Measurements from ENCODE around the gene KRT1.

Gene KRT1

GRCh38 chr12:52680363-52680762 lies at the start of gene KRT1:
KRT1 (minus strand) TSS chr12:52680407; CDS start chr12:52680348, 59 bp downstream.
- Histone ChIP-seq H3K36me3 (ENCODE audit: control insufficient read depth in 1 of 2, insufficient read depth in 2 of 2, low read length in 2 of 2) (no peaks in the 10 kb centered on the region), H3K4me1 (ENCODE audit: control insufficient read depth in 1 of 2, insufficient read depth in 2 of 2, low read length in 2 of 2) (peaks cover under 1% of the 10 kb centered on the region in 2 donors), H3K27me3 (ENCODE audit: control insufficient read depth in 1 of 2, insufficient read depth in 2 of 2, low read length in 2 of 2) (peaks cover 0 to 4% of the 10 kb centered on the region in 2 donors), H3K27ac (ENCODE audit: low read depth, low read length) (no peak within 1 kb of the TSS), H3K9ac (ENCODE audit: low read depth in 1 of 2, low read length in 2 of 2) (no peak within 1 kb of the TSS), H3K9me3 (ENCODE audit: control insufficient read depth in 1 of 2, low read length in 2 of 2) (no peaks in the 10 kb centered on the region), H3K4me3 (ENCODE audit: low read depth in 1 of 2, low read length in 2 of 2) (no peak within 1 kb of the TSS)

GRCh38 chr12:52729147-52729546 lies 48.9 kb upstream of the KRT1 start:
- Histone ChIP-seq H3K9ac (ENCODE audit: low read depth in 1 of 2, low read length in 2 of 2) (no peak overlapping the region), H3K9me3 (ENCODE audit: control insufficient read depth in 1 of 2, low read length in 2 of 2) (no peaks in the 10 kb centered on the region), H3K4me3 (ENCODE audit: low read depth in 1 of 2, low read length in 2 of 2) (no peak overlapping the region), H3K4me1 (ENCODE audit: control insufficient read depth in 1 of 2, insufficient read depth in 2 of 2, low read length in 2 of 2) (no peaks in the 10 kb centered on the region), H3K36me3 (ENCODE audit: control insufficient read depth in 1 of 2, insufficient read depth in 2 of 2, low read length in 2 of 2) (no peaks in the 10 kb centered on the region), H3K27ac (ENCODE audit: low read depth, low read length) (no peak overlapping the region), H3K27me3 (ENCODE audit: control insufficient read depth in 1 of 2, insufficient read depth in 2 of 2, low read length in 2 of 2) (peaks cover 0 to 3% of the 10 kb centered on the region in 2 donors)

GRCh38 chr12:52728374-52728773 lies 48.2 kb upstream of the KRT1 start:
- Histone ChIP-seq H3K9ac (ENCODE audit: low read depth in 1 of 2, low read length in 2 of 2) (no peak overlapping the region), H3K36me3 (ENCODE audit: control insufficient read depth in 1 of 2, insufficient read depth in 2 of 2, low read length in 2 of 2) (no peaks in the 10 kb centered on the region), H3K27ac (ENCODE audit: low read depth, low read length) (no peak overlapping the region), H3K4me3 (ENCODE audit: low read depth in 1 of 2, low read length in 2 of 2) (no peak overlapping the region), H3K27me3 (ENCODE audit: control insufficient read depth in 1 of 2, insufficient read depth in 2 of 2, low read length in 2 of 2) (peaks cover 0 to 3% of the 10 kb centered on the region in 2 donors), H3K9me3 (ENCODE audit: control insufficient read depth in 1 of 2, low read length in 2 of 2) (no peaks in the 10 kb centered on the region), H3K4me1 (ENCODE audit: control insufficient read depth in 1 of 2, insufficient read depth in 2 of 2, low read length in 2 of 2) (no peaks in the 10 kb centered on the region)

DNA sequence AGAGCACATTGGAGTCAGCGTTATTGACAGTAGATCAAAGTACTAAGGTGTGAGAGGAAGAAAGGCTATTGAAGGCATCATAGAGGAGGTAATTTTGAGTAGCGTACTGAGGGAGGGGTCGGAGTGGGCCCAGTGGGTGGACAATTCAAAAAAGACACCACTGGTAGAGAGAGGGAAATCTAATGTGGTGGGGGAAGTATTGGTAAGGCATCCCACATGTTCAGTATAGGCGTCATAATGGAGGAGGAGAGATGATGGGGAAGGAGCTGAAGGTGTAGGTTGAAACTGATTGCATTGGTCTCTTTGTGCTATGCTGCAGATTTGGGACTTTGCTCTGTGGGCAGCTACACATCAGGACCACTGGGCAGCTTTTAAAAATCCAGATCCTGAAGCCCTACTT lies 46.8 kb upstream of the KRT1 start:
- H3K4me3 ChIP-seq (ENCODE audit: low read depth in 1 of 2, low read length in 2 of 2) = no peak overlapping the region
- H3K36me3 ChIP-seq (ENCODE audit: control insufficient read depth in 1 of 2, insufficient read depth in 2 of 2, low read length in 2 of 2) = no peaks in the 10 kb centered on the region
- H3K27ac ChIP-seq (ENCODE audit: low read depth, low read length) = no peak overlapping the region
- no peaks in the 10 kb centered on the region for H3K4me1 ChIP-seq (ENCODE audit: control insufficient read depth in 1 of 2, insufficient read depth in 2 of 2, low read length in 2 of 2)
- H3K9me3 ChIP-seq (ENCODE audit: control insufficient read depth in 1 of 2, low read length in 2 of 2) = no peaks in the 10 kb centered on the region
- peaks cover 3% of the 10 kb centered on the region in 2 donors for H3K27me3 ChIP-seq (ENCODE audit: control insufficient read depth in 1 of 2, insufficient read depth in 2 of 2, low read length in 2 of 2)
- H3K9ac ChIP-seq (ENCODE audit: low read depth in 1 of 2, low read length in 2 of 2) = no peak overlapping the region

- no peak overlapping the region for H3K9ac ChIP-seq (ENCODE audit: low read depth in 1 of 2, low read length in 2 of 2)
- no peak overlapping the region for H3K4me3 ChIP-seq (ENCODE audit: low read depth in 1 of 2, low read length in 2 of 2)
- no peaks in the 10 kb centered on the region for H3K9me3 ChIP-seq (ENCODE audit: control insufficient read depth in 1 of 2, low read length in 2 of 2)
- no peak overlapping the region for H3K27ac ChIP-seq (ENCODE audit: low read depth, low read length)
- H3K36me3 ChIP-seq (ENCODE audit: control insufficient read depth in 1 of 2, insufficient read depth in 2 of 2, low read length in 2 of 2) = no peaks in the 10 kb centered on the region
- peaks cover 3% of the 10 kb centered on the region in 2 donors for H3K27me3 ChIP-seq (ENCODE audit: control insufficient read depth in 1 of 2, insufficient read depth in 2 of 2, low read length in 2 of 2)
- no peaks in the 10 kb centered on the region for H3K4me1 ChIP-seq (ENCODE audit: control insufficient read depth in 1 of 2, insufficient read depth in 2 of 2, low read length in 2 of 2)
Observed at GRCh38 chr12:52726451-52726850, 46.2 kb upstream of the KRT1 start.

DNA sequence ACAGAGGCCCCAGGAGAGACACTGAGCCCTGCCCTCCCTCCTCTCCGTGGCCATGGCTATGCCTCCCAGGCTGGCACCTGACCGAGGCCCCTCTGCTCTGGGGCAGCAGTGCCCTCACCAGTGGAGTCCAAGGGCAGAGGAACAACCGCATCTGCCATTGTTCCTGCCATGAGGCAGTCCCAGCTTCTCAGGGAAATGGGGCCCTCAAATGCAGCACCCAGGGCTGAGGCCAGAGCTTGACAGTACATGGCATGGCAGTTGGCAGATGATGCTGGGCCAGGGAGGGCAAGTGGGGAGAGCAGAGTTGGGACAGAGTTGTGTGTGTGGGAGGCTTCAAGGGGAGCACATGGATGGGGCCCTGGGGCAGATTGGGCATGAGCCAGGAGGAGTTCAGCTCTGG lies 44.2 kb upstream of the KRT1 start:
- Histone ChIP-seq H3K4me3 (ENCODE audit: low read depth in 1 of 2, low read length in 2 of 2) (no peak overlapping the region), H3K27ac (ENCODE audit: low read depth, low read length) (no peak overlapping the region), H3K9ac (ENCODE audit: low read depth in 1 of 2, low read length in 2 of 2) (no peak overlapping the region), H3K9me3 (ENCODE audit: control insufficient read depth in 1 of 2, low read length in 2 of 2) (no peaks in the 10 kb centered on the region), H3K36me3 (ENCODE audit: control insufficient read depth in 1 of 2, insufficient read depth in 2 of 2, low read length in 2 of 2) (no peaks in the 10 kb centered on the region), H3K27me3 (ENCODE audit: control insufficient read depth in 1 of 2, insufficient read depth in 2 of 2, low read length in 2 of 2) (peaks cover 3% of the 10 kb centered on the region in 2 donors), H3K4me1 (ENCODE audit: control insufficient read depth in 1 of 2, insufficient read depth in 2 of 2, low read length in 2 of 2) (no peaks in the 10 kb centered on the region)

DNA sequence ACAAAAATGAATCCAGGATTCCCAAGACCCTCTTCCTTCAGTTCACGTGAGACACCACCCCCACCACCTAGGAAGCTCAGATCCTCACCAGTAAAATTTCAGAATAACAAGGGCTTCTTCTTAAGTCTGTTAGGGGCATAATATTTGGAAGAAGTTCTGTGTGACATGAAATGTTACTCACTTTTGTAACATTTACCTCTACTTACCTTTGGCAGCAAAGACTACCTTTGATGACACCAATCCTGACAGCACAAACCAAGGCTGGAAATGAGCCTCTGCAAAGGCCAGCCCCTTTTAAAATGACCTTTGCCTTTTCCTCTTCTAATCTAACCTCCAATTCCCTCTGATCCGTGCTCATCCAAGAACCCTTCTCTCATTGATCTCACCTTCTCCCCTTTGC lies 42.5 kb upstream of the KRT1 start:
- H3K27me3 ChIP-seq (ENCODE audit: control insufficient read depth in 1 of 2, insufficient read depth in 2 of 2, low read length in 2 of 2) = peaks cover 3% of the 10 kb centered on the region in 2 donors
- H3K9ac ChIP-seq (ENCODE audit: low read depth in 1 of 2, low read length in 2 of 2) = no peak overlapping the region
- H3K4me1 ChIP-seq (ENCODE audit: control insufficient read depth in 1 of 2, insufficient read depth in 2 of 2, low read length in 2 of 2) = no peaks in the 10 kb centered on the region
- H3K4me3 ChIP-seq (ENCODE audit: low read depth in 1 of 2, low read length in 2 of 2) = no peak overlapping the region
- no peaks in the 10 kb centered on the region for H3K36me3 ChIP-seq (ENCODE audit: control insufficient read depth in 1 of 2, insufficient read depth in 2 of 2, low read length in 2 of 2)
- H3K9me3 ChIP-seq (ENCODE audit: control insufficient read depth in 1 of 2, low read length in 2 of 2) = no peaks in the 10 kb centered on the region
- no peak overlapping the region for H3K27ac ChIP-seq (ENCODE audit: low read depth, low read length)

GRCh38 chr12:52721838-52722470 lies 41.7 kb upstream of the KRT1 start:
- Histone ChIP-seq H3K36me3 (ENCODE audit: control insufficient read depth in 1 of 2, insufficient read depth in 2 of 2, low read length in 2 of 2) (no peaks in the 10 kb centered on the region), H3K9ac (ENCODE audit: low read depth in 1 of 2, low read length in 2 of 2) (no peak overlapping the region), H3K9me3 (ENCODE audit: control insufficient read depth in 1 of 2, low read length in 2 of 2) (no peaks in the 10 kb centered on the region), H3K4me3 (ENCODE audit: low read depth in 1 of 2, low read length in 2 of 2) (no peak overlapping the region), H3K27ac (ENCODE audit: low read depth, low read length) (no peak overlapping the region), H3K27me3 (ENCODE audit: control insufficient read depth in 1 of 2, insufficient read depth in 2 of 2, low read length in 2 of 2) (peaks cover 3% of the 10 kb centered on the region in 2 donors), H3K4me1 (ENCODE audit: control insufficient read depth in 1 of 2, insufficient read depth in 2 of 2, low read length in 2 of 2) (no peaks in the 10 kb centered on the region)

DNA sequence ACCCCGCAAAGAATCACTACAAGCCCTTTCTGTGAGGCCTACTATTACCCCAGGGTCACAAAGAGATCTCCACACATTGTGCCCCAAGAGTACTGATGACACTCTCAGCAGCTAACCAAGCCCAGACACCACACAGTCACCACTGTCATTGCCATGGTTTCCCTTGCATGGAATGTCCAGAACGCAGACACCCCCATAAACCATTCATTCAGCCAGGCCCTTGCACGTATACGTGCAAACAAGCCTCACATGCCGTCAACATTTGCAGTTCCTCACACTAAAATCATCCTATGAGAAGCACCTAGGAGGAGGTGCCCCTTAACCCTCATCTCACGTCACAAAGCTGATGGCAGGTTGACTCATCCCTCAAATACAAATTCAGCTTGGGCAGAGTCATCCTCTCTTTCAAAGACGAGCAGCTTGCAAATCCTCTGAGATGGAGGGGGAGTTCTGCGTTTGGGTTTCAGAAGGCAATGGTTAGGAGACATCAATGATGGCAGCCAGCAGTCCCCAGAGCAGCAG lies 40.2 kb upstream of the KRT1 start:
- no peak overlapping the region for H3K27ac ChIP-seq (ENCODE audit: low read depth, low read length)
- H3K9me3 ChIP-seq (ENCODE audit: control insufficient read depth in 1 of 2, low read length in 2 of 2) = no peaks in the 10 kb centered on the region
- no peaks in the 10 kb centered on the region for H3K4me1 ChIP-seq (ENCODE audit: control insufficient read depth in 1 of 2, insufficient read depth in 2 of 2, low read length in 2 of 2)
- H3K27me3 ChIP-seq (ENCODE audit: control insufficient read depth in 1 of 2, insufficient read depth in 2 of 2, low read length in 2 of 2) = peaks cover 7 to 10% of the 10 kb centered on the region in 2 donors
- H3K4me3 ChIP-seq (ENCODE audit: low read depth in 1 of 2, low read length in 2 of 2) = no peak overlapping the region
- H3K36me3 ChIP-seq (ENCODE audit: control insufficient read depth in 1 of 2, insufficient read depth in 2 of 2, low read length in 2 of 2) = no peaks in the 10 kb centered on the region
- no peak overlapping the region for H3K9ac ChIP-seq (ENCODE audit: low read depth in 1 of 2, low read length in 2 of 2)

- no peak overlapping the region for H3K4me3 ChIP-seq (ENCODE audit: low read depth in 1 of 2, low read length in 2 of 2)
Observed at GRCh38 chr12:52716061-52716460, 35.9 kb upstream of the KRT1 start.

More at GRCh38 chr12:52716061-52716460, 35.9 kb upstream of the KRT1 start:
- Histone ChIP-seq H3K36me3 (ENCODE audit: control insufficient read depth in 1 of 2, insufficient read depth in 2 of 2, low read length in 2 of 2) (no peaks in the 10 kb centered on the region), H3K9me3 (ENCODE audit: control insufficient read depth in 1 of 2, low read length in 2 of 2) (no peaks in the 10 kb centered on the region), H3K27ac (ENCODE audit: low read depth, low read length) (no peak overlapping the region), H3K27me3 (ENCODE audit: control insufficient read depth in 1 of 2, insufficient read depth in 2 of 2, low read length in 2 of 2) (peaks cover 30 to 34% of the 10 kb centered on the region in 2 donors), H3K9ac (ENCODE audit: low read depth in 1 of 2, low read length in 2 of 2) (no peak overlapping the region), H3K4me1 (ENCODE audit: control insufficient read depth in 1 of 2, insufficient read depth in 2 of 2, low read length in 2 of 2) (peaks cover 0 to 8% of the 10 kb centered on the region in 2 donors)
